Vagina (tissue), 2 donors: Measurements from ENCODE around the gene SUMO3.

Source experiments
- POLR2A ChIP-seq, 2 donors: fragments of 450-650 bp; IDR thresholded peaks; one replicate each; pipeline ENCODE4 v1.6.1; 2017; ENCODE audit warnings: antibody characterized with exemption in 2 of 2, mild to moderate bottlenecking in 2 of 2, moderate library complexity in 2 of 2
- POLR2AphosphoS5 ChIP-seq, 2 donors: sonication (generic); formaldehyde crosslinking; IDR thresholded peaks; one replicate each; pipeline ENCODE4 v1.9.0; 2017; ENCODE audit warnings: antibody characterized with exemption in 2 of 2, mild to moderate bottlenecking in 2 of 2, low read depth in 1 of 2; ENCODE audit not compliant: insufficient read depth in 1 of 2
- TF ChIP-seq, protein P1 (sequence below), 3 experiments: fragments of 450-650 bp in 2 of 3; fragments of 200-600 bp in 1 of 3; sonication (generic) in 1 of 3; IDR thresholded peaks; one replicate each; pipeline ENCODE4 v1.5.1; 2017 to 2019; ENCODE audit warnings: antibody characterized with exemption in 3 of 3, mild to moderate bottlenecking in 2 of 3, moderate library complexity in 2 of 3

DNA sequence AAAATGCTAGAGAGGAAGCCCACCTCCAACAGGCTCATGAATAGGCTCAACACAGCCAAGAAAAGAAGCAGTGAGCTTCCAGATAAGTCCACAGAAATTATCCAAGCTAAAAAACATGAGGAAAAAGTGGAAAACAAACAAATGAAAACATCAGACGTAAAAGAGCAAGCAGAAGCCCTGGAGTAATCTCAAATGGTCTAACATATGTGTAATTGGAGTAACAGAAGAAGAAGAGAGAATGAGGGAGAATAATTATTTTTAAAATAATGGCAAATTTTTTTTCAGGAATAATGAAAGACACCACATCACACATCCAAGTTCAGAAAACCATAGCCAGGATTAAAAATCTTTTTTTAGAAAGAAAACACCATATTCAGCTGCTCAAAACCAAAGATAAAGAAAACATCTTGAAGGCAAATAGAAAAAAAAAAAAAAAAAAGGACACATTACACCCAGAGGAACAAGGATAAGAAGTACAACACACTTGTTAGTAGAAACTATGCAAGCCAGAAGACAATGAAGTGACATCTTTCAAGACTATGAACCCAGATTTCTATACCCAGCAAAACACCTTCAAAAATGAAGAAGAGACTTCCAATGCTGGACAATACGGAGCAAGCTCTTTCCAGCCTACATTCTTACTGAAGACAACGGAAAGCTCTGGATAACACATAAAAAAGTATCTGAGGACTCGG lies 10.6 kb upstream of the SUMO3 start:
- TF ChIP-seq, protein P1, sequence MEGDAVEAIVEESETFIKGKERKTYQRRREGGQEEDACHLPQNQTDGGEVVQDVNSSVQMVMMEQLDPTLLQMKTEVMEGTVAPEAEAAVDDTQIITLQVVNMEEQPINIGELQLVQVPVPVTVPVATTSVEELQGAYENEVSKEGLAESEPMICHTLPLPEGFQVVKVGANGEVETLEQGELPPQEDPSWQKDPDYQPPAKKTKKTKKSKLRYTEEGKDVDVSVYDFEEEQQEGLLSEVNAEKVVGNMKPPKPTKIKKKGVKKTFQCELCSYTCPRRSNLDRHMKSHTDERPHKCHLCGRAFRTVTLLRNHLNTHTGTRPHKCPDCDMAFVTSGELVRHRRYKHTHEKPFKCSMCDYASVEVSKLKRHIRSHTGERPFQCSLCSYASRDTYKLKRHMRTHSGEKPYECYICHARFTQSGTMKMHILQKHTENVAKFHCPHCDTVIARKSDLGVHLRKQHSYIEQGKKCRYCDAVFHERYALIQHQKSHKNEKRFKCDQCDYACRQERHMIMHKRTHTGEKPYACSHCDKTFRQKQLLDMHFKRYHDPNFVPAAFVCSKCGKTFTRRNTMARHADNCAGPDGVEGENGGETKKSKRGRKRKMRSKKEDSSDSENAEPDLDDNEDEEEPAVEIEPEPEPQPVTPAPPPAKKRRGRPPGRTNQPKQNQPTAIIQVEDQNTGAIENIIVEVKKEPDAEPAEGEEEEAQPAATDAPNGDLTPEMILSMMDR (IDR thresholded peaks at IDR 0.05) = no peak
- no peak for TF ChIP-seq POLR2A (IDR thresholded peaks at IDR 0.05)
- TF ChIP-seq POLR2AphosphoS5 (IDR thresholded peaks at IDR 0.05; ENCODE audit: insufficient read depth in 1 of 2, low read depth in 1 of 2) = no peak
